ENCODE measurements around the gene MRAP.

MRAP gene

GRCh38 chr21:32336711-32337110 lies 38.1 kb downstream of the MRAP start:
- Histone ChIP-seq H3K36me3 (ENCODE audit: control insufficient read depth, low read length) (peaks cover 84% of the 10 kb centered on the region), H3K4me2 (ENCODE audit: low read length) (no peak overlapping the region)

GRCh38 chr21:32337206-32337605 lies 38.6 kb downstream of the MRAP start:
- no peaks in the 10 kb centered on the region for H3K79me2 ChIP-seq (ENCODE audit: control insufficient read depth, low read length)
- TF ChIP-seq EZH2phosphoT487 (IDR thresholded peaks at IDR 0.05; ENCODE audit: borderline replicate concordance, low read length) (no peak), CTCF (IDR thresholded peaks at IDR 0.05; ENCODE audit: low read depth, low read length, poor library complexity, severe bottlenecking) (no peak)
- H3K9me2 ChIP-seq (replicated peaks; ENCODE audit: control insufficient read depth, low read length), result no peaks in the 10 kb centered on the region
- no peaks in the 10 kb centered on the region for H3K27me3 ChIP-seq (ENCODE audit: control insufficient read depth, low read length)
- H3K4me2 ChIP-seq (ENCODE audit: low read length), result no peak overlapping the region
- H3F3A ChIP-seq (ENCODE audit: control insufficient read depth, insufficient read depth), result no peaks in the 10 kb centered on the region
- H4K20me1 ChIP-seq (ENCODE audit: control insufficient read depth, insufficient read depth, low read depth, low read length), result no peaks in the 10 kb centered on the region
- H3K4me3 ChIP-seq (ENCODE audit: low read length), result no peak overlapping the region
- H3K36me3 ChIP-seq (ENCODE audit: control insufficient read depth, low read length), result peaks cover 81% of the 10 kb centered on the region
- H3K9me3 ChIP-seq (ENCODE audit: control insufficient read depth, insufficient read depth, low read length), result 0 out of 2 replicates have a peak, but pooled peaks cover 3% of the 10 kb centered on the region
- no peak overlapping the region for H3K27ac ChIP-seq (ENCODE audit: low read depth, low read length)
- H3K4me1 ChIP-seq (ENCODE audit: control insufficient read depth, low read length), result peaks cover 14% of the 10 kb centered on the region

More at GRCh38 chr21:32336711-32337110, 38.1 kb downstream of the MRAP start:
- TF ChIP-seq CTCF (IDR thresholded peaks at IDR 0.05; ENCODE audit: low read depth, low read length, poor library complexity, severe bottlenecking) (no peak), EZH2phosphoT487 (IDR thresholded peaks at IDR 0.05; ENCODE audit: borderline replicate concordance, low read length) (no peak)
- Histone ChIP-seq H3K27me3 (ENCODE audit: control insufficient read depth, low read length) (no peaks in the 10 kb centered on the region), H3K9me3 (ENCODE audit: control insufficient read depth, insufficient read depth, low read length) (0 out of 2 replicates have a peak, but pooled peaks cover 6% of the 10 kb centered on the region), H3K79me2 (ENCODE audit: control insufficient read depth, low read length) (no peaks in the 10 kb centered on the region), H3K9me2 (replicated peaks; ENCODE audit: control insufficient read depth, low read length) (no peaks in the 10 kb centered on the region), H4K20me1 (ENCODE audit: control insufficient read depth, insufficient read depth, low read depth, low read length) (no peaks in the 10 kb centered on the region), H3K27ac (ENCODE audit: low read depth, low read length) (no peak overlapping the region), H3K4me3 (ENCODE audit: low read length) (no peak overlapping the region), H3F3A (ENCODE audit: control insufficient read depth, insufficient read depth) (no peaks in the 10 kb centered on the region), H3K4me1 (ENCODE audit: control insufficient read depth, low read length) (peaks cover 16% of the 10 kb centered on the region)

- H3K9me2 ChIP-seq (replicated peaks; ENCODE audit: control insufficient read depth, low read length), result no peaks in the 10 kb centered on the region
- no peaks in the 10 kb centered on the region for H3F3A ChIP-seq (ENCODE audit: control insufficient read depth, insufficient read depth)
- no peak overlapping the region for H3K27ac ChIP-seq (ENCODE audit: low read depth, low read length)
- no peak overlapping the region for H3K4me2 ChIP-seq (ENCODE audit: low read length)
- TF ChIP-seq EZH2phosphoT487 (IDR thresholded peaks at IDR 0.05; ENCODE audit: borderline replicate concordance, low read length), result no peak
- TF ChIP-seq CTCF (IDR thresholded peaks at IDR 0.05; ENCODE audit: low read depth, low read length, poor library complexity, severe bottlenecking), result no peak
- no peak overlapping the region for H3K4me3 ChIP-seq (ENCODE audit: low read length)
- no peaks in the 10 kb centered on the region for H3K79me2 ChIP-seq (ENCODE audit: control insufficient read depth, low read length)
- H4K20me1 ChIP-seq (ENCODE audit: control insufficient read depth, insufficient read depth, low read depth, low read length), result no peaks in the 10 kb centered on the region
- H3K4me1 ChIP-seq (ENCODE audit: control insufficient read depth, low read length), result peaks cover 3% of the 10 kb centered on the region
- H3K36me3 ChIP-seq (ENCODE audit: control insufficient read depth, low read length), result peaks cover 80% of the 10 kb centered on the region
- no peaks in the 10 kb centered on the region for H3K27me3 ChIP-seq (ENCODE audit: control insufficient read depth, low read length)
- no peaks in the 10 kb centered on the region for H3K9me3 ChIP-seq (ENCODE audit: control insufficient read depth, insufficient read depth, low read length)
Measured at GRCh38 chr21:32338209-32338921, 39.7 kb downstream of the MRAP start.
